ENCODE measurements around the gene CACNA1A.
"Not testable (repeated sequence)": the region's sequence is repeated elsewhere in the genome, so short reads cannot be mapped to it uniquely, and the experiment has no call there.

CACNA1A gene

DNA sequence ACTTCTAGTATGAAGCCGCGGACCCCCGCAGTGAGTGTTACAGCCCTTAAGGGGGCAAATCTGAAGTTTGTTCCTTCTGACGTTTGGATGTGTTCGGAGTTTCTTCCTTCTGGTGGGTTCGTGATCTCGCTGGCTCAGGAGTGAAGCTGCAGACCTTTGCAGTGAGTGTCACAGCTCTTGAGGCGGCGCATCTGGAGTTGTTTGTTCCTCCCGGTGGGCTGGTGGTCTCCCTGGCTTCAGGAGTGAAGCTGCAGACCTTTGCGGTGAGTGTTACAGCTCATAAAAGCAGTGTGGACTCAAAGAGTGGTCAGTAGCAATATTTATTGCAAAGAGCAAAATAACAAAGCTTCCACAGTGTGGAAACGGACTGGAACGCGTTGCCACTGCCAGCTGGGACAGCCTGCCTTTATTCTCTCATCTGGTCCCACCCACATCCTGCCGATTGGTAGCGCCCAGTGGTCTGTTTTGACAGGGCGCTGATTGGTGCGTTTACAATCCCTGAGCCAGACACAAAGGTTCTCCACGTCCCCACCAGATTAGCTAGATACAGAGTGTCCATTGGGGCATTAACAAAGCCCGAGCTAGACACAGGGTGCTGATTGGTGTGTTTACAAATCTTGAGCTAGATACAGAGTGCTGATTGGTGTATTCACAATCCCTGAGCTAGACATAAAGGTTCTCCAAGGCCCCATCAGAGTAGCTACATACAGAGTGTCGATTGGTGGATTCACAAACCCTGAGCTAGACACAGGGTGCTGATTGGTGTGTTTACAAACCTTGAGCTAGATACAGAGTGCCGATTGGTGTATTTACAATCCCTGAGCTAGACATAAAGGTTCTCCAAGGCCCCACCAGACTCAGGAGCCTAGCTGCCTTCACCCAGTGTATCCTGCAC is 320.3 kb downstream of the CACNA1A start:
- DNase-seq = not testable (repeated sequence)

GRCh38 chr19:13184926-13185325 is 321.4 kb downstream of the CACNA1A start:
- not testable (repeated sequence) for DNase-seq

- DNase-seq = no peak
Observed at GRCh38 chr19:13181747-13182388, 324.4 kb downstream of the CACNA1A start.

- not testable (repeated sequence) for DNase-seq
Observed at GRCh38 chr19:13178291-13178690, 328.0 kb downstream of the CACNA1A start.

DNA sequence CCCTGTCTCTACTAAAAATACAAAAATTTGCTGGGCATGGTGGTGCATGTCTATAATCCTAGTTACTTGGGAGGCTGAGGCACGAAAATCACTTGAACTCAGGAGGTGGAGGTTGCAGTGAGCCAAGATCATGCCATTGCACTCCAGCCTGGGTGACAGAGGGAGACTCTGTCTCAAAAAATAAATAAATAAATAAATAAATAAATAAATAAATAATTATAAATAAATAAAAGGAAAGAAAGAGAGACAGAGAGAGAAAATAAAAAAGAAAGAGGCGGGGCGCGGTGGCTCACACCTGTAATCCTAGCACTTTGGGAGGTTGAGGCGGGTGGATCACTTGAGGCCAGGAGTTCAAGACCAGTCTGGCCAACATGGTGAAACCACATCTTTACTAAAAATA is 328.7 kb downstream of the CACNA1A start:
- DNase-seq = not testable (repeated sequence)

- DNase-seq = no peak
Observed at GRCh38 chr19:13176345-13176744, 329.9 kb downstream of the CACNA1A start.

DNA sequence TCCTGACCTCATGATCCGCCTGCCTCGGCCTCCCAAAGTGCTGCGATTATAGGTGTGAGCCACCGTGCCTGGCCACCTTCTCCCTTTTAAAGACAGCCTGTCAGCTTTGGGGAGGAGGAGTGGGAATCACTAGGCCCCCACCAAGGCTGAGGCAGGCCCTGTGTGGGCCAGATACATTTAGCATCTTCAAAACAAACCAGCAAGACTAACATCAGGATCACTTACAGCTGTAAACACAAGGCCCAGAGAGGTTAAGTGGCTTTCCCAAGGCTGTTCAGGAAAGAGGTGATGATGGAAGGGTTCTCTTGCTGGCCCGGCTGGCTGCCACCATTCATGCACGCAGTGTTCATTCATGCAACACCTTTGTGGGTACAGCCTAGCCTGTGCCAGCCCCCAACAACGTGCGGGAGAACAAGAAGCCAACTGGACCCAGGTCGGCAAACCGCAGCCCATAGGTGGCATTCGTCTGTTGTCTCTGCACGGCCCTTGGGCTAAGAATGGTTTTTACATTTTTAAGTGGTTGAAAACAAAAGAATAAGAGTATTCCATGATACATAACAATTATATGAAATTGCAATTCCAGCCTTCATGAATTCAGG is 333.0 kb downstream of the CACNA1A start:
- no peak for DNase-seq

DNA sequence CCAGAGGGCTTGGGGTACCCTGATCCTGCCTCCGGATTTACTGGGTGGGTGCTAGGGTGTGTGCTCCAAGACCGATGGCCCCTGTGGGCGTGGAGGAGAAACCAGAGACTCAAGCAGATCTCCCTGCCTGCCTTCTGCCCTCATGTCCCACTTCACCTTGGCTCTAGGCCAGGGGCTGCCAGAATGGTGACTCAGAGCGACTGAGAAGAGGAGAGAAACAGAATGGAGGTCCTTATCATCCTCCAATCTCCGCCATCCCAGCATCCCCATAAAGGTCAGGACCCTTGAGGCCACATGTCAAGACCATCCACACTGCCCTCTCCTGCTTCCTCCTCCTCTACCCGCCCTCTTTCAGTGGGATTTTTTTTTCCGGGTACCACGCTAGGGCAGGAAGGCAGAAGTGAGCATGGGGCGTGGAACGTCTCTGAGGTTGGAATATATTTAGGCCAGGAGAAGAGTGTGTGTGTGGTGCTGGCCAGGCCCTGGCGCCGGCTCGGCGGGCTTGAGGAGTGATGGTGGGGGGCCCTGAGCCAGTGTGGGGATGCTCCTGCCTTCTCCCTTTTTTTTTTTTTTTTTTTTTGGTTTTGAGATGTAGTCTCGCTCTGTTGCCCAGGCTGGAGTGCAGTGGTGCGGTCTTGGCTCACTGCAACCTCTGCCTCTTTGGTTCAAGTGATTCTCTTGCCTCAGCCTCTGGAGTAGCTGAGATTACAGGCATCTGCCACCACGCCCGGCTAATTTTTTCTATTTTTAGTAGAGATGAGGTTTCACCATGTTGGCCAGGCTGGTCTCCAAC is 333.7 kb downstream of the CACNA1A start:
- DNase-seq = peak; percentile 72

DNA sequence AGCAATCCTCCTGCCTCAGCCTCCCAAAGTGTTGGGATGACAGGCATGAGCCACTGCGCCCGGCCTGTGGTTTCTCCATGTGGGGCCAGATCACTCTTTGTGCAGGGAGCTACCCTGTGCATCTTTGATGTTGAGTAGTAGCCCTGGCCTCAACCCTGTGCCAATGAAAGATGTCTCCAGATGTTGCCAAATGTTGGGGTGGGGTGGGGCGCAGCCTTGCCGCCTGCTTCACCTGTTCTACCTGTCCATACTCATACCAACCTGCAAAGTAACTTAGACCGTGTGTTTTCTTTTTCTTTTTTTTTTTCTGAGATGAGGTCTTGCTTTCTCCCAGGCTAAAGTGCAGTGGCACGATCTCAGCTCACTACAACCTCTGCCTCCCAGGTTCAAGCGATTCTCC is 335.1 kb downstream of the CACNA1A start:
- no peak for DNase-seq

DNA sequence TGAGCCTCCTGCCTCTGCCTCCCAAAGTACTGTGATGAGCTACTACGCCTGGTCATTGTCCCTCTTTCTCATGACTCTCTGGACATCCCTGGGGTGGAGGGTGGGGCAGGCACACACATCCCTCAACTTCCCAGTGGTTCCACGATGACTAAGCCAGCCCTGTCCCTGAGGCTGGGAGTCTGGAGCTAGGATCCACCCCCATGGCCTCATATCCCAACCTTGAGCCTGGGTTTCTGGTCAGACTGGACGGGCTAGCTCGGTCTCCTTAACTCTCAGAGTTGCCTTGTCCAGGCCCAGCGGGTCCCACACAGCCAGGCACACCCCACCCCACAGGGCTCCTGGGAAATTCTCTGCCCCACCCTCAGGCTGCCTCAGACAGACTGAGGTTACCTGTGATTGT is 336.5 kb downstream of the CACNA1A start:
- no peak for DNase-seq

GRCh38 chr19:13166151-13166550 is 340.1 kb downstream of the CACNA1A start:
- not testable (repeated sequence) for DNase-seq

DNA sequence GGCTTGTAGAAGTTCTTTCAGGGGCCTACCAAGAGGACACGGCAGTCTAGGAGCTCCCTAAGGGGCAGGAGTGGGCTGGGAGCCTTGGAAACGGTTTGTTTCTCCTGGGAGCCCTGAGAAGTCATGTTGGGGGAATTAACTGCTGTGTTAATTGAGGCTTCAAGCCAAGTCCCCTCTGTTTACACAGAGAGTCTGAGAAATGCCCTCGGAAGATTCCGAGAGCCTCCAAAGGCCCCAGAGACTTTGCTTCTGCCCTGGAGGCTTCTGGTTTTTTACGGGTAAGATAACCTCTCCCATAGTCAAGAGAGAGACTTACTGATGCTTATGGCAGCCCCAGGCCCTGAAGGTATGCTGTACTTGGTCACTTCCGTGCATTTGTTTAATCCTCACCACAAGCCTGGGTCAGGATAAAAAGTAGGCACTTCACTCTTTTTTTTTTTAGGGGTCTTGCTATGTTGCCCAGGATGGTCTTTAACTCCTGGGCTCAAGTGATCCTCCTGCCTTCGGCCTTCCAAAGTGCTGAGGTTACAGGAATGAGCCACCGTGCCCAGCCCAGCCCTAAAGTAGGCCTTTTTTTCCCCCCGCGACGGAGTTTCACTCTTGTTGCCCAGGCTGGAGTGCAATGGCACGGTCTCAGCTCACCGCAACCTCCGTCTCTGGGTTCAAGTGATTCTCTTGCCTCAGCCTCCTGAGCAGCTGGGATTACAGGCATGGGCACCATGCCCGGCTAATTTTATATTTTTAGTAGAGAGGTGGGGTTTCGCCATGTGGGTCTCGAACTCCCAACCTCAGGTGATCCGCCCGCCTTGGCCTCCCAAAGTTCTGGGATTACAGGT is 340.9 kb downstream of the CACNA1A start:
- DNase-seq = no peak

- peak; percentile 44 for DNase-seq
Observed at GRCh38 chr19:13164343-13165161, 341.7 kb downstream of the CACNA1A start.

DNA sequence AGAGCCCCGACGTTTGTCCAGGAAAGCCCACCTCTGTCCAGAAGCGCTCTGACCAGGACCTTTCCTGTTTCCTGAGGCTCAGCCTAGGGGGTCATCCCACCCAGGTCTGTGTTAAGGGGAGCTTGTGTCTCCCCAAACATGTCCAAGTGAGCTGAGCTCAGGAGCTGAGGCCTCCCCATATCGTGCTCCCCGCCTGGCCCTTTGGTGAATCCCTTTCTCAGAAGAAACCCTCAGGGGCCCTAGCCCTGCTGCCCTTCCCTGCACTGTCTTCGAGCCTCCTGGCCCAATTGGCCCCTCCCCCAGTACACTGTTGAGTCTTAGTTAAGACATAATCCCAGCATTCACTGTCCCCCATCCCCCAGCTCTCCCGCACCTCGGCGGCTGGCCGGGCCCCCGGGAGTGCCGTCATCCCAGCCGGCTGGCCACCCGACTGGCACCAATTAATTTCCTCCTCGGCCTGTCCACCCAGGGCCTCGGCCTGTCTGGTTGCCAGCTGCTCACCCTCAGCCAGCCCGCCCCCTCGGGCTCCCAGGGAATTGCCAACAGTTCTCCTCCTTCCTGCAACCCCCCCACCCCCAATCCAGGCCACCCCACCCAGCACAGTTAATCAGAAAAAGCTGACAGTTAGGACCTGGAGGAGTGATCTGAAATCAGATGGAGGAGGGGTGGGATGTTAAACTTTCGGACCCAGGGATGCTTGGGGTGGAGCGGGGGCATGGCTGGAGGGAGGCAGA is 342.5 kb downstream of the CACNA1A start:
- peak; percentile 21 for DNase-seq

DNA sequence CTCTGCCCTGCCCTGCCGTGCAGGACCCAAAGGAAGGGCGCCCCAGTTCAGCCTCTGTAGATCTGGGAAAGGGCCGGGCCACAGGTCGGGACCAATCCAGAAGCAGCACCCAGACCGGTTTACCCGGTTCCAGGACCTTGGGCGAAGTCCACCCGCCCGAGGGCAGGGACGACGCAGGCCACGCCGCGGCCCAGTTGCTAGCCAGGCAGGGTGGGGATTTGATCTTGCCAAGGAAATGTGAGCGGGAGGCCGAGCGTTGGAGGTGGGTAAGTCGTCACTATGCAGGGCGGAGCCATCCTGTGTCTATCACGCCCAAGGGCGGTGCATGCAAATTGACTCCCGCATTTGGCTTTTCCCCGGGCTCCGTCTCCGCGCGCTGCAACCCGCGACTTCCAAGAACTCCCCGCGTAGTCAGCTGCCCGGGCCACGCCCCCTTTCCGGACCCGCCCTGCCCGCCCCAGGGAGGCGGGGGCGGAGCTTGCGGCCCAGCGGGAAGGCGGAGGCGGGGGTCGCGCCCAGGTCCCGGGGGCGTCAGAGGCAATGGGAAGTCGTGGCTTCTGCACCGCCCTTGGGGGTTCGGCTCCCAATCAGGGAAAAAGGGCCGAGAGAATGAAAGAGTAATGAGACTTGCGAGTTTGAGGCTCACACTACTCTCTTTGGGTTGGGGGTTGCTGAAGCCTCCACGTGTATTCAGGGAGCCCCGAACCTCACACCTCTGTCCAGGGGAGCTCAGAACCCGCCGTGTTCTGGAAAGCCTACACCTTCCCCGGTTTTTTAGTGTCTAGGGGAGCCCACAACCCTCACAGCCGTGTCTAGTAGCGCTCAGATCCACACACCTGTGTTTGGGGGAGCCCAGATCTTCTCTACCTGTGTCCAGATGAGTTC is 343.3 kb downstream of the CACNA1A start:
- peak; percentile 77 for DNase-seq

DNA sequence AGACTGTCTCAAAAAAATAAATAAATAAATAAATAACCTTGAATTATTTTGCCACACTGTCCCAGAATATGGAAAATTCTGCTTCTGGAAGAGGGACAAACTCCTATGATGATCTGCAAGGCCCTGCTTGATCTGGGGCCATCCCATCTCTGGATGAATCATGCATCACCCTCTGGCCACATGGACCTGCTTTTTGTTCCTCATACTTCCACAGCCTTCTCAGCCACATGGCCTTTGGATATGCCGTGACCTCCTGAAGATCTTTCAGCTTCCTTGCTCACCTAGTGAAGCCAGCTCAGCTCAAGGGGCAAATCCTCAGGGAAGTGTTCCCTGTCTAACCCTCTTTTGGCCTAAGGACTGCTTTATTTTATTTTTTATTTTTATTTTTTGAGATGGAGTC is 345.7 kb downstream of the CACNA1A start:
- DNase-seq = no peak

DNA sequence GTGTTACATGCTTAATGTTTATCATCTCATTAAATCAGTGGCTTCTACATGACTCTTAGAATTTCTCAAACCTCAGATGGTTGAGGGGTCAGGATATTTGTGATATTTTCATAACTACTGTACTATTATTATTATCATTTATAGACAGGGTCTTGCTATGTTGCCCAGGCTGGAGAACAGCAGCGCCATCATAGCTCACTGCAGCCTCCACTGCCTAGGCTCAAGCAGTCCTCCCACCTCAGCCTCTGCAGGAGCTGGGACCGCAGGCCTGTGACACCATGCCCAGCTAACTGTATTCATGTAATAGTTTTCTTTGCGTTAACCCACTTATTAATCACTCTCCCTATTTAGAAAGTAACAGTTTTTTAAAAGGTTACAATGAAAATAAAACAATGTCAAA is 346.6 kb downstream of the CACNA1A start:
- DNase-seq = no peak
